Activated T-helper 17 cell treated with anti-CD3 and anti-CD28 coated beads, Interleukin-2, amount 50 U/mL, for 72 hours (primary cell): ENCODE data around the gene NAPSA. TPM values are rescaled to one million over a fixed set of nuclear protein-coding genes. Genes with fewer than 3 reads are reported as not detected.
A peak's percentile ranks its signal among the peaks of the same experiment; 100 is the strongest.

ENCODE experiments used
- ATAC-seq: fragments of 150-1000 bp; cut with Tn5 transposase; replicated peaks from 2 replicates; pipeline ENCODE4 v1.10.0; 2021; ENCODE audit warnings: mild to moderate bottlenecking, moderate library complexity
- H3K27ac Mint-ChIP-seq: one replicate; pipeline ENCODE4 v1.8.0; 2022; ENCODE audit warnings: mixed read lengths
- H3K27me3 Mint-ChIP-seq: one replicate; pipeline ENCODE4 v1.8.0; 2022; ENCODE audit warnings: mixed read lengths
- H3K36me3 Mint-ChIP-seq: one replicate; pipeline ENCODE4 v1.8.0; 2022; ENCODE audit warnings: low read depth, mild to moderate bottlenecking, mixed read lengths
- H3K4me1 Mint-ChIP-seq: one replicate; pipeline ENCODE4 v1.8.0; 2022; ENCODE audit warnings: mixed read lengths
- H3K4me3 Mint-ChIP-seq: one replicate; pipeline ENCODE4 v1.8.0; 2022; ENCODE audit warnings: mild to moderate bottlenecking, mixed read lengths
- H3K9me3 Mint-ChIP-seq: one replicate; pipeline ENCODE4 v1.8.0; 2022; ENCODE audit warnings: mixed read lengths
- total RNA-seq, 2 donors: library from RNA; stranded (reverse); gene quantifications; one replicate each; pipeline ENCODE4 v1.2.3, GENCODE V29; 2022

The NAPSA gene
- total RNA-seq, 2 donors from 2014 or later = 54.6 to 86.0 TPM

DNA sequence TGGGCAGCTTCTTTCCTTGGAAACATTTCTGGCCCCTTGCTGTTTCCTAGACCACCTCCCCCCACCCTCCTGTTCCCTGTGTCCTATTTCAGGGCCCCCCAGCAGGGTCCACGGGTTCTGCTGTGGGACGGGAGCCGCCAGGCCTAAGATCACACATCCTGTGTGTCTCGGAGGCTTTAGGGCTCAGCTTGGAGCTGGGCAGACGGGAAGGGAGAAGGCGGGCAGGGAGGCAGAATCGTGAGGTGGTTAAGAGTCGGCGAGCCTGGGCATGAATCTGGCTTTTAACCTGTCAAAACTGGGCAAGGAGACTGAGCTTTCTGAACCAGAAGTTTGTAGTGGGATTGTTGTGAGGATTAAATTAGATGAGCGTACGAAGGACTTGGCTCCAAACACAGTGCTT lies 41.1 kb downstream of the NAPSA start:
- no peak overlapping the region for H3K27ac Mint-ChIP-seq
- peaks cover 25% of the 10 kb centered on the region for H3K4me1 Mint-ChIP-seq
- H3K4me3 Mint-ChIP-seq = no peak overlapping the region
- peaks cover 21% of the 10 kb centered on the region for H3K27me3 Mint-ChIP-seq
- H3K36me3 Mint-ChIP-seq = peaks cover 18% of the 10 kb centered on the region
- no peak for ATAC-seq
- no peaks in the 10 kb centered on the region for H3K9me3 Mint-ChIP-seq

DNA sequence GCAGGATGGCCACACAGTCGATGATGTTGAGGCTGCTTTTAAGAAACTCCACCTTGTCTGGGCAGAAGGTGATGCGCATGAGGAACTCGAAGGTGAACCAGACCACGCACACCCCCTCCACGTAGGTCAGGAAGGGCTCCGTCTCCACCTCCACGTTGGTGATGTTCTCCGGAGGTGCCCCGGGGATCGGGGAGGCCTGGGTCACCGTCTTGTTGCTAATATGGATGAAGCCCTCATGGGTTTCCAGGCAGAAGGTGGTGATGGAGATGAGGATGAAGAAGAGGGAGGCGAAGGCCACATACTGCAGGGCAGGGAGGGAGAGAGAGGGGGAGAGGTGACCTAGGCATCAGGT lies 41.7 kb downstream of the NAPSA start:
- Mint-ChIP-seq H3K4me3 (no peak overlapping the region), H3K27me3 (peaks cover 20% of the 10 kb centered on the region), H3K4me1 (peaks cover 23% of the 10 kb centered on the region), H3K27ac (no peak overlapping the region), H3K9me3 (no peaks in the 10 kb centered on the region), H3K36me3 (peaks cover 14% of the 10 kb centered on the region)
- ATAC-seq = no peak

DNA sequence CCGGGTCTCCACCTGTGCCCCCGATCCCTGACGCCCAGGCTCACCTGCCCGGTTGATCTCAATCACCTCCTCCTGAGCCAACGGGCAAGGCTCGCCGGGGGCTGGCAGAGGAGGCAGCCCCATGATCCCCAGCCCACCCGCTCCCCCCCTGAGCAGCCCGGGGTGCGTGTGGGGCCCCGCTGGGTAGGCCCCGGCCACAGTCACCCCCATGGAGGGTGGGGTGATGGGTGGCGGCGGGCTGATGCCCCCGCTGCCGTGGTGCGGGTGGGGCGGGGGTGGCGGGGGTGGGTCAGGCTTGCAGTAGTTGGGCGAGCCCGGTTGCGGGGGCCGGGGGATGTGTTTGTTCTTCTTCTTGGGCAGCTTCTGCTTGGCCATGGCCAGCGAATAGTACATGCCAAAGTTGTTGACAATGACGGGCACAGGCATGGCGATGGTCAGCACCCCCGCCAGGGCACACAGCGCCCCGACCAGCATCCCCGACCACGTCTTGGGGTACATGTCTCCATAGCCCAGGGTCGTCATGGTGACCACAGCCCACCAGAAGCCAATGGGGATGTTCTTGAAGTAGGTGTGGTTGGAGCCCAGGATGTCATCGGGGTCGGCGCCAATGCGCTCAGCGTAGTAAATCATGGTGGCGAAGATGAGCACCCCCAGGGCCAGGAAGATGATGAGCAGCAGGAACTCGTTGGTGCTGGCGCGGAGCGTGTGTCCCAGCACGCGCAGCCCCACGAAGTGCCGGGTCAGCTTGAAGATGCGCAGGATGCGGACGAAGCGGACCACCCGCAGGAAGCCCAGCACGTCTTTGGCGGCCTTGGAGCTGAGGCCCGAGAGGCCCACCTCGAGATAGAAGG lies 42.3 kb downstream of the NAPSA start:
- ATAC-seq = no peak
- Mint-ChIP-seq H3K4me1 (peaks cover 23% of the 10 kb centered on the region), H3K36me3 (peaks cover 14% of the 10 kb centered on the region), H3K27ac (no peak overlapping the region), H3K9me3 (no peaks in the 10 kb centered on the region), H3K27me3 (peaks cover 20% of the 10 kb centered on the region), H3K4me3 (no peak overlapping the region)

DNA sequence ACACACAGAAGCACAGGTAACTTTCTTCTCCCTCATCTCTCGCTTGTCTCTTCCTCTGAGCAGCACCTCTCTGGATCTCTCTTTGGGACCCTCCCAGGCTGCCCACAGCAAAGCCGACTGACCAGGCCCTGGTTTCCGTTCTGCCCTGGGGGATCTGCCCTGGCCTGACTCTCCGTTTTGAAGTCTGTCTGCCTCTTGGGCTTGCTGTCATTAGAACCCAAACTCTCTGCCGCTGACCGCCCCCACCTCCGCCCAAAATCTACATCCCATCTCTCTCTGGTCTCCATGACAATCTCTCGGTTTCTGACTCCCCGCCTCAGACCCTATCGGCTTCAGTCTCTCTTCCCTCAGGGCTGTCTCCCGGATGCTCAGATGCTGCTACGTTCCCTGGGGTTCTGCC lies 43.2 kb downstream of the NAPSA start:
- Mint-ChIP-seq H3K27me3 (peaks cover 20% of the 10 kb centered on the region), H3K4me1 (peaks cover 17% of the 10 kb centered on the region), H3K4me3 (no peak overlapping the region), H3K36me3 (peaks cover 7% of the 10 kb centered on the region), H3K27ac (no peak overlapping the region), H3K9me3 (no peaks in the 10 kb centered on the region)
- ATAC-seq = no peak

DNA sequence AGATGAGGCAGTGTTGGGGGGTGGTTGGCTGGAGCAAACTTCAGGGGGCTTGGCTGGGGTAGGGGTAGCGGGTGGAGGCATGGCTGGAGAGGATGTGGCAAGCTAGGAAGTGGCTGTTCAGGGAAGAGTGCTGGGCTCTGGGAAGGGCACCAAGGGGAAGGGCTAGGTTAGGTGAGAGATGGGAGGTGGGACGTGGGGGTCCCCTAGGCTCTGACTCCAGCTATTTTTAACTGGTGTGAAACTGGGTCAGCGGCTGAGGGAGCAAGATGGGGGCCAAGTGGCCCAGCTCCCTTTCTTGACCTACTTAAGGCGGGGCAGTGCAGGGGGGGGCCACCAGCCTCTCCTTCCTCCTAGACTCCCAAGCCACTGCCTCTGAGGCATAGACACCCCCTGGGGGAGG lies 43.6 kb downstream of the NAPSA start:
- H3K9me3 Mint-ChIP-seq = no peaks in the 10 kb centered on the region
- H3K36me3 Mint-ChIP-seq = peaks cover 3% of the 10 kb centered on the region
- peaks cover 13% of the 10 kb centered on the region for H3K4me1 Mint-ChIP-seq
- no peak for ATAC-seq
- no peak overlapping the region for H3K4me3 Mint-ChIP-seq
- peaks cover 16% of the 10 kb centered on the region for H3K27me3 Mint-ChIP-seq
- H3K27ac Mint-ChIP-seq = no peak overlapping the region

DNA sequence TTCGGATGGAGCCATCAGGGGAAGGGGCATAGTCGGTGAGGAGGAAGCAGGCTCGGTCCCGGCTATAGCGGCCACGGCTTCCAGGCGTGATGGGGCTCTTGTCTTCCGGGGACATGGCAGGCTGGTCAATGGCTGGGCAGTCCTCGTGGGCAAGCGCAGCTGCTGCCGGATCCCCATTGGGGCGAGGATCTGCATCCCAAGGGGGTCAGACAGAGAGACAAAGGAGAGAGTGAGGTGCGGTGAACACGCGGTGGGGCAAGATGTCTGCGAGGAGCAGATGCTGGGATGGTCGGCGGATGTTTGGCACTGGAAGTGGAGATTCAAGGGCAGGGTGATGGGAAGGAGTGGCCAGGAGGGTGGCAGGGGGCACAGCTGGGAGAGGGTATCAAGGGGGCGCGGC lies 44.8 kb downstream of the NAPSA start:
- Mint-ChIP-seq H3K9me3 (no peaks in the 10 kb centered on the region), H3K4me3 (no peak overlapping the region), H3K27ac (no peak overlapping the region), H3K36me3 (peaks cover 5% of the 10 kb centered on the region), H3K4me1 (peaks cover 9% of the 10 kb centered on the region), H3K27me3 (peaks cover 22% of the 10 kb centered on the region)
- no peak for ATAC-seq

DNA sequence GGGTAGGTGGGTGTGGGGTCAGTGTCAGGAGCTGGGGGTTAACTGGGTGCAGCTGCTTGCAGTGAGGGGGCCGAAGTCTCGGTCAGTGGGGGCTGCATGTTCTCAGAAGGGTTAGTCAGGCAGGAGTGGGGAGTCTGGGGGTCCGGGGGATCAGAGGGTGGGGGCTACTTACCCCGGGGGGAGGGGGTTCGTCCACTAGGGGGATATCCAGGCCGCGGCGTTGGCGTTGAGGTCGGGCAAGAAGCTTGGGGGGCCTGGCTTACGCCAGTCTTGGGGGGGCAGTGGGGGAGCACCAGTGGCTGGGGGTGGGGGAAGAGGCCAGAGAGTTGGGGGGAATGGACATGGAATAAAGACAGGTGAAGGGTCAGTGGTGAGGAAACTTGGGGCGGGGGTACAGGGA lies 45.4 kb downstream of the NAPSA start:
- Mint-ChIP-seq H3K36me3 (peaks cover 7% of the 10 kb centered on the region), H3K9me3 (no peaks in the 10 kb centered on the region), H3K27me3 (peaks cover 24% of the 10 kb centered on the region), H3K4me3 (no peak overlapping the region), H3K4me1 (peaks cover 11% of the 10 kb centered on the region), H3K27ac (no peak overlapping the region)
- ATAC-seq = no peak

DNA sequence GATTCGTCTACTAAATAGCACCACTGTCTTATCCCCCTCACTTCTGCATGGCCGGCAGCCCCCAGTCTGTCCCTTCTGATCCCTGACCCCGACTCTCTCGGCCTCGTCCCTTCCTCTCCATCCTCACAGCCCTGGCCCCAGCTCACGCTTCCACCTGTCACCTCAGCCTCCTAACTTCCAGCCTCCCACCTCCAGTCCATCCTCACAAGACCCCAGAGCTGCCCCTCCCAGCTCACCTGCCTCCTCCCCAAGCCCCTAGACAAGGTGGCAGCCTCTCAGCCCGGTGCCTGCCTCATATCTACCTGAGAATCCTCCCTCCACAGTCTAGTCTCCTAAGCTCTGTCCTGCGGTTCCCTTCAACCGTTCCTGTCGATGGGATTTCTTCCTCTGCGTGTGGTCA lies 46.3 kb downstream of the NAPSA start:
- peaks cover 11% of the 10 kb centered on the region for H3K36me3 Mint-ChIP-seq
- no peak for ATAC-seq
- peaks cover 6% of the 10 kb centered on the region for H3K4me1 Mint-ChIP-seq
- no peaks in the 10 kb centered on the region for H3K9me3 Mint-ChIP-seq
- no peak overlapping the region for H3K4me3 Mint-ChIP-seq
- H3K27me3 Mint-ChIP-seq = peaks cover 30% of the 10 kb centered on the region
- H3K27ac Mint-ChIP-seq = no peak overlapping the region

DNA sequence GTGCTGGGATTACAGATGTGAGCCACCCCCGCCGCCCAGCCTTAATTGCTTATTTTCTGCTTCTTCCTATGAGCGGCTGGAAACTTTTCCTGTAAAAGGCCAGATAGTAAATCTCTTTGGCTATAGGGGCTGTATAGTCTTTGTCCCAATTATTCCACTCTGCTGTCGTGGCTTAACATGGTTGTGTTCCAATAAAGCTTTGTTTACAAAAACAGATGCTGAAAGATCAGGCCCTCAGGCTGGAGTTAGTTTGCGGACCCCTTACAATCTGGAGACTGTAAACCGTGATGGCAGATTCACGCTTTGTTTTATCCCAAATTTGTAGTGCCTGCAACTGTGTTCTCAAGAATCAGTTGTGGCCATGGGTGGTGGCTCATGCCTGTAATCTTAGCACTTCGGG lies 47.0 kb downstream of the NAPSA start:
- Mint-ChIP-seq H3K27me3 (peaks cover 36% of the 10 kb centered on the region), H3K27ac (no peak overlapping the region), H3K4me1 (peaks cover 6% of the 10 kb centered on the region), H3K36me3 (peaks cover 11% of the 10 kb centered on the region), H3K4me3 (no peak overlapping the region), H3K9me3 (no peaks in the 10 kb centered on the region)
- ATAC-seq = no peak

DNA sequence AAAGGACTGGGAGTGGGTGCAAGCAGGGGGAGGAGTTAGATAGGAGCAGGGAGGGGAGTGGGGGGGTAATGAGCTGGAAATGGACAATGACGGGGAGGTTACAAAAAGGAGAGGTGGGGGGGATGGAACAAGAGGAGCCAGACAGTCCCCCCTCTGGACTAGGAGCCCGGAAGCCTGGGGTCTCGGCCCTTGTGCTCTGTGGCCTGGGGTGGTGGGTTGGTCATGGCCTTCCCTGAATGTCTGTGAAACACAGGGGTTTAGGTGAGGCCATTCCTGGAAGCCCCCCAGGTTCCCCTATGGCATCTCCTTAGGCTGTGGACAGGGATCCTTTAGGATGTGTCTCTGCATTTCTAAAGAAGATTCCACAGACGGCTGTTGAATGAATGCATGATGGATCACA lies 48.3 kb downstream of the NAPSA start:
- H3K27me3 Mint-ChIP-seq = peaks cover 38% of the 10 kb centered on the region
- ATAC-seq = no peak
- H3K36me3 Mint-ChIP-seq = peaks cover 11% of the 10 kb centered on the region
- H3K27ac Mint-ChIP-seq = no peak overlapping the region
- H3K9me3 Mint-ChIP-seq = no peaks in the 10 kb centered on the region
- H3K4me1 Mint-ChIP-seq = peaks cover 6% of the 10 kb centered on the region
- H3K4me3 Mint-ChIP-seq = no peak overlapping the region

DNA sequence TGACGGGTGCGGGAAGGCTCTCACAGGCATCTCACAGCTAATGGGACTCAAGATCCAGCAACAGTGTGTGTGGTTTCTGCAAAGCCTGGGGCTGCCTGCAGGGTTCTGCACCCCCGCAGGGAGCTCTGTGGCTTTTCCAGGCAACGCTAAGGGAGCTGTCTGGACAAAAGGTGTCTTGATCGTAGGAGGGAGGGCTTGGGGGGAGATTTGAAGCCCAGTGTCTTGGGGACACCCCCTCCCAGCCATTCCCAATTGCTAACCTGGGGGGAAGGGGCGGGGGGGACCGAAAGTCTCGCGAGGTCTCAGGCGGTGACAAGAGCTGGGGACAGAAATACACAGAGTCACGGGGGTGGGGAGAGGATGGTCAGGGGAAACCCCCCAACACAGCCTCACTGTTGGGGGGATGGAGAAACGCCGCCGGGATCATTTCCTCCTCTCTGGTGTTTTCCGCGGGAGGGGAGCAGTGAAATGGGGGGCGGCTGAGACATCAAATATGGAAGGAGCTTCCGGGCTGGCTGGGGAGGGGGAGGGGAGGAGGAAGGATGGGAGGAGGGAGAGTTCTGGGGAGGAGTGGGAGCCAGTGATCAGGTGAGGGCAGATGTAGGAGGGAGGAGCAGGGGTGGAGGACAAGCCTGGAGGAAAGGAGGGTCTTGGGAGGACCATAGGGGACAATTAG lies 49.5 kb downstream of the NAPSA start:
- Mint-ChIP-seq H3K27ac (no peak overlapping the region), H3K4me3 (peak overlapping the region; percentile 49), H3K36me3 (peaks cover 11% of the 10 kb centered on the region), H3K27me3 (peaks cover 40% of the 10 kb centered on the region), H3K9me3 (no peaks in the 10 kb centered on the region), H3K4me1 (peaks cover 6% of the 10 kb centered on the region)
- ATAC-seq = peak; percentile 66

DNA sequence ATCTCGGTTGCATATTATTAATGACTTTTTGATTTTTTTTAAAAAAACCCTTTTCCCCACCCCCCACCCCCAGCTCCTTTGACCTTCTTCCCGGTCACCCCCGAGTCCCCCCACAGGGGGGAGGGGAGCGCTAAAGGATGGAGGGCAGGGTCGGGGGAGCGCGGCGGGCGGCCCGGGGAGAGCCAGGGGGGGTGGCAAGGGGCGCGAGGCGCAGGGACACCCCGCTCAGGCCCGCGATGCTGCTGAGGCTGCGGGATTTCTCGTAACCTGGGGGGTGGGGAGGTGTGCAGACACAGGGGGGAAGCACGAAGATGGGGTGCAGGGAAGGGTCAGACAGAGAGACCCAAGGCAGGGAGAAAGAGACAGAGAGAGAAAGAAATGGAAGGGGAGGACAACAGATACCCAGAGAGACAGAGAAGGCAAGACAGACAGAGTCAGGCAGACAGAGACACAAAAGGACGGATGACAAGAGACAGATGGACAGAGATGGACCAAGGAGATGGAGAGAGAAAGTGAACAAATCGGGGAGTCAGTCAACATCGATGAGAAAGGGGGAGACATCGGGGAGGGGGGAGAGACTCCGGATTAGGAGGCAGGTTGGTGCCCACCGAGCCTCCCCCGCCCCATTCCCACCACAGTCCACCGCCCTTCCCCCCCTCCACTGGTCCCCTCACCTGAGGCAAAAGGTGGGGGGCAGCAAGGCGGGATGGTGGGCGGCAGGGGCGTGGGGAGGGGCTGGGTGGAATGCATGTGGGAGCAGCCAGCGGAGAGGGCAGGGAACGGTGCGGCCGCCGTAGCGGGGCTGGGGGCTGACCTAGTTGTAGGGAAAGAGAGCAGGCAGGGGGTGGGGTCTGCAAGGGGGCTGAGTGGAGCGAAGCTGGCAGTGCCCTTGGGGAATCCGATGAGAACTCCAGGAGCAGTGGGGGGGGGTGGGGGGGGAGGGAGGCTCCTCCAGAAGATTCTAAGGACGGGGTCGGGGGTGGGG lies 50.4 kb downstream of the NAPSA start:
- Mint-ChIP-seq H3K27ac (no peak overlapping the region), H3K36me3 (peaks cover 11% of the 10 kb centered on the region), H3K27me3 (peaks cover 49% of the 10 kb centered on the region), H3K4me1 (peaks cover 6% of the 10 kb centered on the region), H3K9me3 (no peaks in the 10 kb centered on the region), H3K4me3 (peak overlapping the region; percentile 49)
- ATAC-seq = no peak

DNA sequence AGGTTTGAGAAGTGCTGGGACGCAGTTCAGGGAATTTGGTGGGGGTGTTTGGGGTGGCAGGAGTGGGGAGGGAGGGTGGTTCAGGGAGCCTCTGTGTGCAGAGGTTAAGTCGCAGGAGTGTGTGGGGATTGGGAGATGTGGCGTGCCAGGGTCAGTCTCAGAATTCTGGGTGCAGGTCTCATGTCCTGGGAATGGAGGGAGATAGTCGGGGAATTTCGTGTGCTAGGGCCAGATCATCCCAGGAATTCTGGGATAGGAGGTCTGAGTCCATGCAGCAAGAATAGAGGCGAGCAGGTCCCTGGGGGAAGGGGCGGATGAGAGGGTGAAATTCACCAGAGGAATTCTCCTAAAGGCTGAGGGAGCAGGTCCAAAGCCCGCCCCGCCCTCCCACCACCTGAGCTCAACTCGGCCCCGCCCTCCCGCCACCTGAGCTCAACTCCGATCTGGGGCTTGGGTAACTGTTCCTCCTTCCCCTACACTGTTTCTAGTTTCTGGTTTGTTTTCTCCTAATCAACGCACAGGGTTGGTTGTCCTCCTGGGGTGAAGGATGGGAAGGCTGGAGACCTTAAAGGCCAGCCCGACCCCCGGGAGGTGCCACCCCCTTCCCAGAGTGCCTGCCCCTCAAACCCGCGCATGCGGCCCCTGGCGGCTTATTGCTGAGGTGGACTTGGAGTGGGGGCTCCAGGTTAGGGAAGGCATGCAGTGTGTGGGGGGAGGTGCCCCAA lies 51.5 kb downstream of the NAPSA start:
- H3K4me1 Mint-ChIP-seq = peaks cover 6% of the 10 kb centered on the region
- peaks cover 11% of the 10 kb centered on the region for H3K36me3 Mint-ChIP-seq
- no peaks in the 10 kb centered on the region for H3K9me3 Mint-ChIP-seq
- H3K27ac Mint-ChIP-seq = no peak overlapping the region
- H3K27me3 Mint-ChIP-seq = peaks cover 56% of the 10 kb centered on the region
- no peak overlapping the region for H3K4me3 Mint-ChIP-seq
- no peak for ATAC-seq
